Astrocyte (in vitro differentiated cells and primary cell): ENCODE measurements around the gene NRN1L. TPM values are rescaled to one million over a fixed set of nuclear protein-coding genes. Genes with fewer than 3 reads are reported as not detected.

Experiments used
- DNase-seq: peaks from one replicate; pipeline ENCODE4 v3.0.0-alpha.2; 2010; ENCODE audit warnings: low read depth
- FAIRE-seq: peaks from 2 replicates; lab custom pipeline; 2011; peaks lifted over from hg19 to GRCh38; lab: Jason Lieb, UNC
- H2AFZ ChIP-seq: 2 replicates; pipeline ENCODE4 v1.6.0; 2012; ENCODE audit warnings: low read depth, low read length, inconsistent platforms
- H3K27ac ChIP-seq: 2 replicates; pipeline ENCODE4 v1.5.1; 2011; ENCODE audit warnings: low read depth, low read length, inconsistent platforms
- H3K27me3 ChIP-seq: 2 replicates; pipeline ENCODE4 v1.6.0; 2011; ENCODE audit warnings: low read length, inconsistent platforms; ENCODE audit not compliant: insufficient read depth
- H3K36me3 ChIP-seq: 2 replicates; pipeline ENCODE4 v1.5.1; 2011; ENCODE audit warnings: low read length, inconsistent platforms; ENCODE audit not compliant: insufficient read depth
- H3K4me1 ChIP-seq: 2 replicates; pipeline ENCODE4 v1.5.1; 2011; ENCODE audit warnings: low read length, inconsistent platforms; ENCODE audit not compliant: insufficient read depth
- H3K4me2 ChIP-seq: 2 replicates; pipeline ENCODE4 v1.6.0; 2012; ENCODE audit warnings: low read length, inconsistent platforms
- H3K4me3 ChIP-seq: 2 replicates; pipeline ENCODE4 v1.5.1; 2011; ENCODE audit warnings: low read depth, mild to moderate bottlenecking, low read length, inconsistent platforms; ENCODE audit not compliant: insufficient read depth
- H3K79me2 ChIP-seq: 2 replicates; pipeline ENCODE4 v1.6.0; 2012; ENCODE audit warnings: mild to moderate bottlenecking, low read length, inconsistent platforms; ENCODE audit not compliant: insufficient read depth
- H3K9ac ChIP-seq: 2 replicates; pipeline ENCODE4 v1.6.0; 2012; ENCODE audit warnings: mild to moderate bottlenecking, low read length, inconsistent platforms
- H3K9me3 ChIP-seq: 2 replicates; pipeline ENCODE4 v1.5.1; 2012; ENCODE audit warnings: low read depth, mild to moderate bottlenecking, low read length, inconsistent platforms; ENCODE audit not compliant: insufficient read depth
- H4K20me1 ChIP-seq: 2 replicates; pipeline ENCODE4 v1.6.0; 2012; ENCODE audit warnings: low read length, inconsistent platforms; ENCODE audit not compliant: insufficient read depth
- H3K27ac Mint-ChIP-seq: one replicate; pipeline ENCODE4 v1.8.0; 2021; ENCODE audit warnings: mild to moderate bottlenecking, mixed read lengths; ENCODE audit not compliant: unreplicated experiment
- H3K27me3 Mint-ChIP-seq: one replicate; pipeline ENCODE4 v1.8.0; 2021; ENCODE audit warnings: low read depth, mixed read lengths; ENCODE audit not compliant: unreplicated experiment
- H3K36me3 Mint-ChIP-seq: one replicate; pipeline ENCODE4 v1.8.0; 2021; ENCODE audit warnings: low read depth, mixed read lengths; ENCODE audit not compliant: unreplicated experiment
- H3K4me1 Mint-ChIP-seq: one replicate; pipeline ENCODE4 v1.8.0; 2021; ENCODE audit warnings: low read depth, mixed read lengths; ENCODE audit not compliant: unreplicated experiment
- H3K4me3 Mint-ChIP-seq: one replicate; pipeline ENCODE4 v1.8.0; 2021; ENCODE audit warnings: mild to moderate bottlenecking, moderate library complexity, mixed read lengths; ENCODE audit not compliant: unreplicated experiment
- H3K9me3 Mint-ChIP-seq: one replicate; pipeline ENCODE4 v1.8.0; 2021; ENCODE audit warnings: mild to moderate bottlenecking, mixed read lengths; ENCODE audit not compliant: unreplicated experiment
- CTCF ChIP-seq: IDR thresholded peaks from 2 replicates; pipeline ENCODE4 v1.5.1; 2011; ENCODE audit warnings: low read depth, mild to moderate bottlenecking, inconsistent platforms, low read length, moderate library complexity; ENCODE audit not compliant: insufficient read depth
- EZH2 ChIP-seq: IDR thresholded peaks from 2 replicates; pipeline ENCODE4 v1.6.1; 2012; ENCODE audit warnings: mild to moderate bottlenecking, low read length, inconsistent platforms; ENCODE audit not compliant: insufficient read depth
- total RNA-seq: library from RNA; stranded (reverse); gene quantifications from 2 replicates; pipeline ENCODE4 v1.2.1, GENCODE V29; 2021

The NRN1L gene
- total RNA-seq, 1 donor from 2014 or later: 0.82 TPM

- Mint-ChIP-seq H3K4me1 (peaks cover 7% of the 10 kb centered on the region), H3K27ac (peak overlapping the region; percentile 88), H3K4me3 (no peak overlapping the region), H3K27me3 (no peaks in the 10 kb centered on the region), H3K9me3 (no peaks in the 10 kb centered on the region), H3K36me3 (peaks cover 21% of the 10 kb centered on the region)
- no peak for FAIRE-seq
- H3K4me1 ChIP-seq: peaks cover 6% of the 10 kb centered on the region
- H3K36me3 ChIP-seq: peaks cover 28% of the 10 kb centered on the region
- no peak overlapping the region for H2AFZ ChIP-seq
- no peak overlapping the region for H3K4me2 ChIP-seq
- no peak overlapping the region for H3K9ac ChIP-seq
- H3K9me3 ChIP-seq: no peaks in the 10 kb centered on the region
- H3K4me3 ChIP-seq: no peak overlapping the region
- no peak overlapping the region for H3K27ac ChIP-seq
- TF ChIP-seq CTCF (no peak), EZH2 (no peak)
- peaks cover 49% of the 10 kb centered on the region for H4K20me1 ChIP-seq
- no peaks in the 10 kb centered on the region for H3K27me3 ChIP-seq
- DNase-seq: no peak
- H3K79me2 ChIP-seq: no peaks in the 10 kb centered on the region
These were observed 1.4 kb upstream of the NRN1L start for GRCh38 chr16:67883146-67883871.

- H3K4me1 ChIP-seq: peaks cover 6% of the 10 kb centered on the region
- Mint-ChIP-seq H3K27me3 (no peaks in the 10 kb centered on the region), H3K9me3 (no peaks in the 10 kb centered on the region), H3K36me3 (peaks cover 21% of the 10 kb centered on the region), H3K4me1 (peaks cover 7% of the 10 kb centered on the region), H3K27ac (no peak overlapping the region), H3K4me3 (no peak overlapping the region)
- H3K36me3 ChIP-seq: peaks cover 22% of the 10 kb centered on the region
- TF ChIP-seq EZH2: no peak
- TF ChIP-seq CTCF: peak; percentile 61
- no peaks in the 10 kb centered on the region for H3K79me2 ChIP-seq
- no peak for FAIRE-seq
- no peak overlapping the region for H3K9ac ChIP-seq
- H3K27ac ChIP-seq: no peak overlapping the region
- H3K4me3 ChIP-seq: no peak overlapping the region
- no peak overlapping the region for H3K4me2 ChIP-seq
- DNase-seq: no peak
- no peaks in the 10 kb centered on the region for H3K27me3 ChIP-seq
- no peak overlapping the region for H2AFZ ChIP-seq
- no peaks in the 10 kb centered on the region for H3K9me3 ChIP-seq
- peaks cover 45% of the 10 kb centered on the region for H4K20me1 ChIP-seq
These were observed 818 bp upstream of the NRN1L start for GRCh38 chr16:67883872-67884261.

GRCh38 chr16:67885545-67885944 is 860 bp downstream of the NRN1L start:
- Histone ChIP-seq H3K9ac (no peak overlapping the region), H3K4me3 (no peak overlapping the region), H3K27me3 (no peaks in the 10 kb centered on the region), H3K9me3 (no peaks in the 10 kb centered on the region), H3K36me3 (peaks cover 16% of the 10 kb centered on the region), H3K4me2 (no peak overlapping the region), H3K27ac (no peak overlapping the region), H3K4me1 (peaks cover 6% of the 10 kb centered on the region), H4K20me1 (peaks cover 36% of the 10 kb centered on the region), H3K79me2 (no peaks in the 10 kb centered on the region), H2AFZ (no peak overlapping the region)
- TF ChIP-seq CTCF: no peak
- TF ChIP-seq EZH2: no peak
- Mint-ChIP-seq H3K36me3 (peaks cover 16% of the 10 kb centered on the region), H3K9me3 (no peaks in the 10 kb centered on the region), H3K4me3 (no peak overlapping the region), H3K27me3 (no peaks in the 10 kb centered on the region), H3K4me1 (peaks cover 7% of the 10 kb centered on the region), H3K27ac (no peak overlapping the region)
- no peak for DNase-seq
- no peak for FAIRE-seq
